HG03354 (cell line): Measurements from ENCODE around the gene POLR3A.
"Not testable (repeated sequence)": the region's sequence is repeated elsewhere in the genome, so short reads cannot be mapped to it uniquely, and the experiment has no call there.

ENCODE experiments used
- ATAC-seq: cut with Tn5 transposase; IDR thresholded peaks from one replicate; pipeline ENCODE4 v1.9.1; 2021; ENCODE audit warnings: mild to moderate bottlenecking; ENCODE audit not compliant: unreplicated experiment, poor library complexity, severe bottlenecking

The POLR3A gene

GRCh38 chr10:78025685-78026364 lies 3.5 kb downstream of the POLR3A start:
- ATAC-seq, result no peak

- ATAC-seq, result no peak
Observed at GRCh38 chr10:78023741-78024140, 5.6 kb downstream of the POLR3A start.

DNA sequence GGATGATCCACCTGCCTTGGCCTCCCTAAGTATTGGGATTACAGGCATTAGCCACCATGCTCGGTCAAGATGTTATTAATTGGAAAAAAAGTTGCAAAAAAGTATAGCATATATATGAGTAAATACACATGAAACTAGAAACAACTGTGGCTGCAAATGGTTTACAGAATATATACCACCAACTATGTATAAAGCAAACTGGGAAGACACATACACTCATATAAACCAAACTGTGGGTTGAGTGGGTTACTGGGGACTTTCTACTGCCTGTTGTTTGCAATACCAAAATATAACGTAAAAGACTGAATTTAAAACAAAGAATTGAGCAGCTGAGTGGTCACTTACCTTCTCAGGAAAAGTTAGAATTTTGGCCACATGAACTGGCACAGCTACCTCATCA lies 8.1 kb downstream of the POLR3A start:
- no peak for ATAC-seq

- no peak for ATAC-seq
Observed at GRCh38 chr10:78019264-78019663, 10.1 kb downstream of the POLR3A start.

DNA sequence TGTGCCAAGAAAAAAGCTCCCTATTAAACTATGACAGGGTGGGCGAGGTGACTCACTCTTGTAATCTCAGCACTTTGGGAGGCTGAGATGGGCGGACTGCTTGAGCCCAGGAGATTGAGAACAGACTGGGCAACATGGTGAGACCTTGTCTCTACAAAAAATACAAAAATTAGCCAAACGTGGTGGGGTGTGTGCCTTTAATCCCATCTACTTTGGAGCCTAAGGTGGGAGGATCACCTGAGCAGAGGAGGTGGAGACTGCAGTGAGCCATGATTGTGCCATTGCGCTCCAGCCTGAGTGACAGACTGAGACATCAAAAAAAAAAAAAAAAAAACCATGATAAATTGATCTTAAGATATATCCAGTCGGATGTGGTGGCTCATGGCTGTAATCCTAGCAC lies 11.5 kb downstream of the POLR3A start:
- no peak for ATAC-seq

- ATAC-seq, result no peak
Observed at GRCh38 chr10:78015546-78015945, 13.8 kb downstream of the POLR3A start.

DNA sequence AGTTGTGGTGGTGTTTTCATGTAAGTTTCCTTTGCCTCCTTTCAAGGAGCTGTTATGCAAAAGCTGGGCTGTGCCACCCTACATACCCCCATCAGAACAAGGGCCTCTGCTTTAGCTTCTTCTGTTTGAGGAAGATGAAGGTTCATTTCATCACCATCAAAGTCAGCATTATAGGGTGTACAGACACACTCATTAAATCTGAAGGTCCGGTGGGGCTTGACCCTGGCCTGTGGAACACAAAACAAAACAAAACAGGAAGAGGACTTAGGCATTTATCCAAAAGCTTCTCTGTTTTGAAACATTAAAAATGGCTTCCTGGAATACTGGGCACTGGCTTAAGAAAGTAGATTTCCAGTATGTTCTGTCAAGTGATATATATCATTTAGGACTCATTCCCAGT lies 15.8 kb downstream of the POLR3A start:
- no peak for ATAC-seq

- ATAC-seq, result no peak
Observed at GRCh38 chr10:78011065-78011464, 18.2 kb downstream of the POLR3A start.

GRCh38 chr10:78010278-78010677 lies 19.0 kb downstream of the POLR3A start:
- no peak for ATAC-seq

DNA sequence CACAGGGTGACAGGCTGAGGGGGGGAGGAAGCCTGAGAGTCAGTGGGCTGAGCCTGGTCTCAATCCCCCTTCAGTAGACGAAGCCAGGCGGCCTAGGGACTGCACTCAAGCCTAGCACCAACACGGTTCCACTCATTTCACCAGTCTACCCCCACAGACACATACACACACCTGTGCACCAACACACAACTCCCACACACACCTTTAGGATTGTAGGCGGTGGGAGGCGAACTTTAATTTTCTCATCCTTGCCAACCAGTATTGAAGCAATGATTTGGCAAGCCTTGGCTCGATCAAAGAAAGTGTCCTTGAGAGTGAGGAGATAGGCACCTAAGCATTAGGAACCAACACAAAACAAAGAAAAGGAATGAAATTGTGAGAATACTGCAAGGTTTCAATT lies 19.7 kb downstream of the POLR3A start:
- no peak for ATAC-seq

DNA sequence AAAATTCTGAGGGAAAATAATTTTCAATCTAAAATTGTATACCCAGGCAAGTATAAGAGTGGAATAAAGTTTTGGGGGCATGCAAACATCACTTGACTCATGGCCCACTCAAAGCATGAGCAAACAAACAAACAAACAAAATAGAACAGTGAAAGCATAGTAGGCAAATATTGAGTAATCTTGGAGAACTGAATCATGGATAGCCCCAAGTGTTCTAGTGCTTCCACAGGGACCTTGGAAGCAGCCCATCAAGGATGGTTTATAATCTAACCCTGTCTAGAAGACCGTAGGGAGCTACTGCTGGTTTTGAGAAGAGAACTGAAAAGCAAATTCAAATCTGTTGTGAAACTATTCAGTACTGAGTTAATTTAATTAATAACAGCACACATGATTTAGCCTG lies 22.1 kb downstream of the POLR3A start:
- ATAC-seq, result no peak

DNA sequence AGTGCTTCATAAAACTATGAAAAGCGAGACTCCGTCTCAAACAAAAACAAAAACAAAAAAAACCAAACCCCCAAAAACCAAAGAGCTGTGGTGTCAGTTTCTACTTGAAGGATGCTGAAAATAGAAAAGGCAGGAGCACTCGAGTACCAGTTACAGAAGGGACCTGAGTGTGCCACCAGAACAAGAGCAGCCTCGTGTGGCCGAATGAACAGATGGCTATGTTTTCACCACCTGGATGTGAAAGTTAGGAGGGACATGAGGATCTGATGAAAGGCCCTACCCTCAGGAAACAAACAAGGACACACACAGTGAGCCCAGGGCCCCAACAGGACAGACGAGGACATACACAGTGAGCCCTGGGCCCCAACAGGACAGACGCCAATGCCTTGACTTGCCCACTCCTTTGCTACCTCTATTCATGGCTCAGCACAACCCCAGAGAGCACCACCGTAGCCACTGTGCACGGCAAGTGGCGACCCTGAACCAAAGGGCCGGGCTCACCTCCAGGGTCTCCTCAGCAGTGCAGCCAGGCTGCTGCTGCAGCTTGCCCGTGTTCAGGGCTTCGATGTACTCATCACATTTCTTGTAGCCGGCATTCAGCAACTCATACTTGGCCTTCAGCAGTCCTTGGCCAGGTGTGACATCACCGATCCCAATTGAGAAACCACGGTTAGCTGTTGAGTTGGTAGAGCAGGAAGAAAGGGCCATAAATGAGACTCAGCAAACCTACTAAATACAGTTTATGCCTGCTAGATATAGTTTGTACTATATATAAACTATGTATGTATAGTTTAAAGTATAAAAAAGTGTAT lies 24.9 kb downstream of the POLR3A start:
- no peak for ATAC-seq

- ATAC-seq, result no peak
Observed at GRCh38 chr10:78002541-78003288, 26.6 kb downstream of the POLR3A start.

- ATAC-seq, result no peak
Observed at GRCh38 chr10:78000956-78001472, 28.3 kb downstream of the POLR3A start.

- no peak for ATAC-seq
Observed at GRCh38 chr10:78000206-78000605, 29.1 kb downstream of the POLR3A start.

- ATAC-seq, result not testable (repeated sequence)
Observed at GRCh38 chr10:77998780-77999179, 30.5 kb downstream of the POLR3A start.

DNA sequence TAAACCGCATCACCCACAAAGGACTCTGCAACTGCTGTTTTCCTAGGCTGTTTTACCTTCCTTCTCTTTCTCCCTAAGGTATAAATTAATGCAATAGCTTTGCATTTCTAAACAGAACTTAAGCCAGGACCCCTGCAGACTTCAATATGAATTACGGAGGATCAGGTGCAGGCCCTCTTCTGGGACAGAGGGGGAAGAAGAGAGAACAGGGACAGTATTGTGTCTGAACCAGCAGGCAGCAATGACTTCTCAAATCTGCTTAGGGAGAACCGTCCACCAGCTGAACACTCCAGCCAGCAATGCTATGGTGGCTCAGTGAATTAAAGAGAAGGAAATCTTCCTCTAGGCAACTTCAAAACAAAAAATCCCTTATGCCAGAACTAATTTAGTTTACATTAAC lies 35.7 kb downstream of the POLR3A start:
- ATAC-seq, result no peak

DNA sequence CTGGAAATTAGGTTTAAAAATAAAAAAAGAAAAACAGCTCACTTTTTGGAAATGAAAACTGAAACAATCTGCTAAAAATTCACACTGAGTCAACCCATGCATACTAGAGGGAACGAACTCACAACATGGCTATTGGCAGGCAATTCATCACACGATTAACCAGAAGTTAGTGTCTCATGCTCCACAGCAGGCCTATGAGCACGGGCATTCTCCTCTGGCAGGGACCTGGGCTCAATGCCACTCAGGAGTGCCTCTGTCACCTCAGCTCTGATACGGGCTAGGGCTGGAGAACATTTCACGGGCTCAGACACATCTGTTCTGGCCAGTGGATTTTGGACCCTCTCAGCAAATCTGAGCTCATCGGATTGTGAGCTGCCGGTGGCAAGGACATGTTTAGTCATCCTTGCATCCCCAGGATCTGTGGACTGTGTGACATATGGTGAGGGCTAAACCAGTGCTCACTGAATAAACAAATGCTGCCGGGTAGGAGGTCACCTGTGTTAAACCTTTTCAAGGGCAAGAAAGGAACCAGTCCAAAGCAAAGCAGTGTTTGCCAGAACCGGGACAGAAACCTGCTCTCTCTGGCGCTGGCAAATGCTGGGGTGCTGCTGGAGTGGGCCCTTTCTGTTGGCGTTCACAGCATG lies 40.1 kb downstream of the POLR3A start:
- ATAC-seq, result no peak

DNA sequence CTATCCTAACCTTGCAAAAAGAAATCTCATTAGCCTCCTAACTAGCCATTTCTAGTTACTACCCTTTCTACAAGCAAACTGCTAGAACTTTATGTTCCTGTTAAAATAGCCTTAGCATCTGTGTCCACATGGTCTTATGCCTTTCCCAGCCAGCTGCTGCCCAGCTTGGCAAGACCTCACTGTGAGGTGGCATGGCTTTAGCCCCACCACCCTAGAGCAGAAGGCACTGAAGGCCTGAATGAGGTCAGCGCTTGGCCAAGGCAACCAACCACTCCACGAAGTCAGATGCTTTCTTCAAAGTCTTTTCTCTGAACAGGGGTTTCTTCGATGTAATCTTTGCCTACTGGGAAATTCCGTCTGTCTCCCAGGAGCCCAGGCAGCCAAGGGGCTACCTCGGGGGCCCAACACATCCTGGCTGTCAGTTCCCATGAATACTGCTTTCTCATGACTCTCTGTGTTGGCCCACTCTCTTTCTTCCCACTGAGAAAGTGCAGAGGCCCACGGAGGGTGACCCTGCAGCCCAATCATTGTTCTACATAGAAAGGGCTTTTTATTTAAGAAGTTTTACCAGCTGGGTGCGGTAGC lies 41.6 kb downstream of the POLR3A start:
- no peak for ATAC-seq

DNA sequence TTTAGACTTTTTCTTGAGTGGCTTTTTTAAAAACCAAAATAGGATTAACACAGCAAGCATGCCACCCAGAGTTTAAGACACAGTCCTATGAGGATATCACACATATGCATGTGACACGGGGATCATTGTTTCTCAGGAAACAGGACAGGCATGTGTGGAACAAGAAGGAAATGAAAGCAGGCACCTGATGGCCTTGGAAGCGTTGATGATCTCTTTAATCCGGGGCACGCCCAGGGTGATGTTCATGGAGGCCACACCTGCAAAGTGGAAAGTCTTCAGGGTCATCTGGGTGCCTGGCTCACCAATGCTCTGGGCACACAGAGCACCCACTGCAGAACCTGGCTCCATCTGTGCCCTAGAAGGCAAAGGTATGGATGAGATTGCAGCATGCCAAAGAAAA lies 44.3 kb downstream of the POLR3A start:
- no peak for ATAC-seq
